ENCODE results near the gene TRIO.

- no peak for TF ChIP-seq CTCF (IDR thresholded peaks at IDR 0.05; ENCODE audit: insufficient read depth, low read length, poor library complexity, severe bottlenecking)
- no peak for TF ChIP-seq EZH2phosphoT487 (conservative IDR thresholded peaks at IDR 0.05; ENCODE audit: low read length)
Measured at GRCh38 chr5:14228219-14228618, 85.1 kb downstream of the TRIO start.
